Measurements from ENCODE around the gene KCNMB2.

Gene KCNMB2

GRCh38 chr3:178663201-178663934 lies 127.1 kb downstream of the KCNMB2 start:
- no peak for DNase-seq

GRCh38 chr3:178665747-178666146 lies 129.5 kb downstream of the KCNMB2 start:
- no peak for DNase-seq

DNA sequence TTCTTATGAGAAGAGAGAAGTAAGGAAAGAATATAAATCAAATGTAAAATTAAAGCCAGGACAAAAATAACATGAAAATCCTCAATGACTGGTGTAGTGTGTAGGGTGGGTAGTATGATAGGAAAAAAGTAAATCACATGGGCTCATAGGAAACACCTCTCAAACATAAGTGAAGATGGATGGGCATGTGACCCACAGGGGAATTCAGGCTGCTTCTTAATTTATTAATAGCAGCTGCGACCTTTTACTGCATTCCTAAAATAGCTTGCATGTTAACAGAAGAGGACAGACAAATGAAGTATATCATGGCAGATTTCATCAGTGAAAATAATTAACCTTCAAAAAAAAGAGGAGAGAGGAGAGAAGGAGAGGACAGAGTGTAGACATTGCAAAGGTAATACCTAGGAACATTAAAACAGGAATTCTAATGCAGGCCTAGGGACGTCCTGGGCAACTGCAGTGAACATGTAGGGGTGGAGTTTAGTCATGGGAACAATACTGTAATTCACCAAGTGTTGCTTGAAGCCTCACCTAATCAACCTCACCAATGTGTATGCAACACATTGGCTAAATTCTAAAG lies 132.9 kb downstream of the KCNMB2 start:
- no peak for DNase-seq

DNA sequence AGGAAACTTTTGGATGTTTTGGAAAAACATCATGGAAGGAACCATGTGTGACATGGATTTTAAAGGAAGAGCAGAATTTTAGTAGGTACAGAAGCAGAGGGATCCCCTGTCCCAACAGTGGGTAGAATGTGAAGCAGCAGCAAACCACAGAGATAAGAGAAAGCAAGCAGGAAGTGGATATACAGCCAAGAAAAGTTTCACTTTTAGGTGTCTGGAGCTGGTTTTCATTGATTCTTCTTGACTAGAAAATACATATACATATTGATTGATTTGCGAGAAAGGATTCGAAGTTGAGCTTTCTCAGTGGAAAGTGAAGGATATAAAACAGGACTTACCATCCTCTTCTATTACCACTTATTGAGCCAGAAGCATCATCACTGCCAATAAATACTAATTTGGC lies 133.5 kb downstream of the KCNMB2 start:
- DNase-seq, result no peak

DNA sequence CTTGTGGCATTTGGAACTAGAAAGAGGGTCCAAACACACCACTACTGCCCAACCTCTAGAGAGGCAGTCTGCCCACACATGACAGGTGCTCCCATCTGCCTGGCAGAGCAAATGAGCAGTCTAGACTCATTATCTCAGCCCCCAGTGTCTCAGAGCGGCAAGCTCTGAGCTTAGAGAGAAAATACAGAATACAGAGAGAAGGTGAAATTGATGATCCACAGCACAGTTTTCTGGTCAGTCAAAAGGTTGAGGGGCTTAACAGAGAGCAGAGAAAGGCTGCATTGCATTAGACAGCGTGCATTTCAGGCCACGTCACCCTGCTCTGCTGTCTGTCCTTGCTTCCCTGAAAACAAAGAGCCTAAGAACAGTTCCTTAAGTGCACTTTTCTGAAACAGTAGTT lies 135.1 kb downstream of the KCNMB2 start:
- DNase-seq, result no peak

DNA sequence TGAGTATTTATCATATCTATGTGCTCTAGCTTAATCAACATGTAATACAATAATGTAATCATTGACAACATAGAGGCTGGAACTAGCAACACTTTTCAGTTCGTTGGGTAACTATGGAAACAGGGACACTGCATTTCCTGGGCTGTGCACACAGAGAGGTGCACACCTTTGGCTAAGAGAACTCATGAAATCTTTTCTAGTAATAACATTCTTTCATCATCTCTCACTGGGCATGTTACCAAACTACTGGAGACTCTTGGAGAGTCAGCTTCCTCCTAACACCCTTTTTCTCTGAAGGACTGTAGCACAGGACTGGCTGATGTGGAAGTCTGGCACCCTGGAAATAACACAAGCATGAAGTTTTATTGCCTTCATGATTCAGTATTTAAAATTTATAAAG lies 135.6 kb downstream of the KCNMB2 start:
- no peak for DNase-seq

DNA sequence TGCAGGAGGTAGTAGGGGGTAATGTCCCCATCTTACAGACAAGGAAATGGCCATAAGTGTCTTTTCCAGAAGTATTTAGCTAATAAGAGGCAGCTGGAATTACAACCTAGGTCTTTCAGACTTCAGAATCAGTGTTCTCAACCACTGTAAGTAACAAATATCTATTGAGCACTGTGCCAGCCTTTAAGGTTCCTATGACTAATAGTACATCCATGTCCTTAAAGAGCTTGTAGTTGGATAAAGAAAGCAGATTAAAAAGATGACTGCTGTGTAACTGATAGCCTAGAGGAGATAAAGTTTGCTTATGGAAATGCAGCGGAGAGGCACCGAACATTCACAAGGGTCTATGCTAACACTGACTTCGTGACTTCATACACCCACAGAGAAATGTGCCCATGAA lies 136.0 kb downstream of the KCNMB2 start:
- DNase-seq, result no peak

GRCh38 chr3:178673529-178673928 lies 137.3 kb downstream of the KCNMB2 start:
- DNase-seq, result no peak

- no peak for DNase-seq
These were observed 139.8 kb downstream of the KCNMB2 start for GRCh38 chr3:178676077-178676476.

GRCh38 chr3:178676942-178677790 lies 140.9 kb downstream of the KCNMB2 start:
- no peak for DNase-seq

DNA sequence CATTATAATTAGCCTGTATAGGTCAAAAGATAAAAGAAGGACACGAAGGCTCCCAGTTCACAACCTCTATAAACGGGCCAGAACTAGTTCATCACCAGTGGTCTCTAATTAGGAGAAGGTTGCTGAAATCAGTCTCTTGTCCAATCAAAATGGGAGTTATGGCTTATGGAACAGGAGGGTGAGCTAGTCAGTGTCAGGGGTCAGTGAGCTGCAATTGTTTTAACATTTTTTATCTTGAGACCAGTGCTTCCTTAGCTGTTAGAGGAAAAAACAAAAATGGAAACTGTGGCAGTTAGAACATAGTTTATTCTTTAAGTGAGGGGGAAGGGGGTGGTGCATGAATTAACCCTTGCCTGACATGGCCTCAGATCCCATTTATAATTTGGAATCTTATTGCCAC lies 141.7 kb downstream of the KCNMB2 start:
- no peak for DNase-seq

- no peak for DNase-seq
These were observed 143.8 kb downstream of the KCNMB2 start for GRCh38 chr3:178680037-178680436.

DNA sequence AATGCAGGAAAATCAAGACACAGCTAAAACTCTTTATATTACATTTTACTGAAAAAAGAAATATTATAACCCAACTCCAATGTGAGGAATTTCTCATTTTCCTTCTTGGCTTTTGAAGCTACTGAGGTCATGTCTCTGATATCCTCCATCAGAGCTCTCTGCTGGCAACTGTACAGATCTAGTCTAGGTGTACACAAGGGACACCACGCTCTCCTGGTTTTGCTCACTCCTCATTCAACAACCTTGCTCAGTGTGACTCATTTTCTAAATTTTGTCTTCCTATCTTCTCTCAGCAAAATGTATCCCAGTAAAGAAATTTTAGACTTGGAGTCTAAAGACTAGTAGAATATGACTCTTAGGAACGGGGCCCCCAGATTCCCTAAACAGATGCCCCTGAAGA lies 144.3 kb downstream of the KCNMB2 start:
- DNase-seq, result no peak

DNA sequence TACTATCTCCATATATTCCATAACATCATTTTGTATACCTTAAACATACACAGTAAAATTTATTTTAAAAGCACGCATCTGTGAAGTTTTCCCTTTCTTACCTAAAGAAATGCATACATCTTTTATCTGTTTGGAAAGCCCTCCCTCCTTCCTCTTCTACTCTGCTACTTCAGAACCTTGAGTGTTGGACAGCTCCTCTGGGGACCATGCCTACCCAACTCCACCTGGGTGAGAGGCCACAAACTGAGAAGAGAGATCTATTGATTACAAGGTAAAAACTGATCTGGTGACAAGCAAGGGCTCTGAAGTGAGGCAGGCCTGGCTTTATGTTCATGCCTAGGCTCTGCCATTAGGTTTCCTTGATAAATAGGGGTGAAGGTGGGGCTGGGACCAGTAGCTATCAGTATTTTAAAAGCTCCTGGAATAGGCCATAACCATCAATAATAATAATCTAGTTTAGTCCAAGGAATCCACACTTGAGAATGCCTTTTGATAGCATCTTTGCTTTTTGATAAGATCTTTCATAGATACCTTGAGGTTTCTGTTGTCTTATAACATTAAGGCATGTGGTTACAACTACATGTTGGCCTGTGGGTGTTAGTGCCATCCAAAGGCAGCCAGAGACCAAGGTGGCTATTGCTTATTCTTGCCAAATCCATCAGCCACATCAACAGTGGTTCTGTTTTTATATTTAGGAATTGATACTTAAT lies 148.8 kb downstream of the KCNMB2 start:
- DNase-seq, result no peak

- no peak for DNase-seq
These were observed 149.3 kb downstream of the KCNMB2 start for GRCh38 chr3:178685591-178685906.

GRCh38 chr3:178686826-178687225 lies 150.6 kb downstream of the KCNMB2 start:
- no peak for DNase-seq

- DNase-seq, result no peak
These were observed 154.3 kb downstream of the KCNMB2 start for GRCh38 chr3:178690571-178690970.

- DNase-seq, result no peak
These were observed 163.1 kb downstream of the KCNMB2 start for GRCh38 chr3:178699364-178699763.

GRCh38 chr3:178699810-178700209 lies 163.6 kb downstream of the KCNMB2 start:
- DNase-seq, result no peak

DNA sequence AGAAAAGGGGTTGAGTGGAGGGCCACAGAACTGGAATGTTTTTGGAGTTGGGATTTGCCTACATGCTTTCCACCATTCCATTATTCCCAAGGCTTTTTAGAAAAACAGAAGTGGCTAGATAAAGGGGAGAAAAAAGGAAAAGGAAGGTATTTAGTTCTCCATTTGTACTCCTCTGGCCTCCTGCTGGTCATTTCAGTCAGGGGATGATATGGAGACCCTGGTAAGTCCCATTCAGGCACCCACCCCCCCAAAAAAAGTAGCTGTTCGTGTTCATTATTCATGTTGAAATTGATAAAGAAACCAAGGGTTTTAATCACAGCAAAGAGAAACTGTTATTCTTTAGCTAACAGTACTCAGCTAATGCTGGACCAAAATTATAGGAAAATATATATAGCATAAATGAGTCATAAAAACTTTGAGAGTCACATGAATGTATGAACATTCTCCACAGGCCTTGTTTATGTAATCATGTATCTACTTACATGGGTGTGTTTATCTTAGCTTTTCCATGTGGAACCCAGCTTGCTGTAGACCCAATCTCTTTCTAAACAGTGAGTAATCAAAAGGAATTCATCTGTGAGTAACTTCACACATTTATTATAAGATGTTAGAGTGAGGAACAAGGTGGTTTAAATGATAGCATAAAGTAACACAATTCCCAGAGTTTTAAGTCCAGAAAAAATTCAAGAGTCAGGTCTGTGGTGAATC lies 167.2 kb downstream of the KCNMB2 start:
- DNase-seq, result no peak

- no peak for DNase-seq
These were observed 169.7 kb downstream of the KCNMB2 start for GRCh38 chr3:178705925-178706324.

DNA sequence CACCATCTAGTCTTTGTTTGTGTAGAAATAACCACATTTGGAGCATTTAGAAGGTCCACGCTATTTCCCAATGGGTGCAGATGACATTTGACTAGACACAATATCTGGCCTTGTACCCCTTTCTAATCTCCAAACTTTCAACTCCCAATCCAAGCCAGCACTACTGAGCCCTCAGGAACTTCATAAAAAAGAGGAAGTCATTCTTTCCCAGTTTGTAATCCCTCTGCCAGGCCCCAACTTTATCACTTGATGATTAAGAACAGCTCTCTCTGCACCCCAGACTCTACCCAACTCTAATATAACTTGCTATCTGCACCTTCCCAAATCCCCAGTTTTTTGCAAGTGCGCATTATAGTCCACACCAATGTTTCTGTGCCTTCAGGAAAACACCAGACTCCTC lies 170.2 kb downstream of the KCNMB2 start:
- DNase-seq, result no peak
